Stomach (tissue), 4 donors: ENCODE results near the gene CRYGB.

Experiments
- POLR2A ChIP-seq, 4 donors: fragments of 450-650 bp; IDR thresholded peaks; one replicate each; pipeline ENCODE4 v1.6.1; 2016; ENCODE audit warnings: antibody characterized with exemption in 4 of 4, control low read depth in 2 of 4, mild to moderate bottlenecking in 1 of 4, moderate library complexity in 1 of 4
- TF ChIP-seq, protein P1 (sequence below), 7 experiments: fragments of 450-650 bp in 4 of 7; fragments of 200-600 bp in 3 of 7; sonication (generic) in 3 of 7; IDR thresholded peaks; one replicate each; pipeline ENCODE4 v1.5.1; 2016 to 2019; ENCODE audit warnings: antibody characterized with exemption in 7 of 7, control low read depth in 2 of 7, mild to moderate bottlenecking in 1 of 7

DNA sequence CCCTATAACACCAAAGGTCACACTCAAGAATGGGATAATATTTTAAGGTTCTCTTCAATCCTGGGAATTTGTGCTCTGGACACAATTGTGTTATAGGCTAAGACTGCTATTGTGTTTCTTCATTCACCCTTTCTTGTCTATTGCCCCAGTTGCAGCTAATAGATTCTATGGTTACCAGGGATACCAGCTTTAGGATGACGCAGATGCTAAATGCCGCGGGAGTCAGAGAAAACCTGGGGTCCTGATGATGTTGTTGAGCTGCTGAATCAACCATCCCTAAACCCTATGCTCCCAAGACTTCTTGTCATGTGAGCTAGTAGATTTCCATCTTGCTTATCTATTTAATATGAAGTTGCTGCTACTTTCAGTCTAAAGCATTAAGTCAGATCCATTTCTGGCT lies 27.0 kb downstream of the CRYGB start:
- TF ChIP-seq POLR2A (IDR thresholded peaks at IDR 0.05): no peak
- TF ChIP-seq, protein P1, sequence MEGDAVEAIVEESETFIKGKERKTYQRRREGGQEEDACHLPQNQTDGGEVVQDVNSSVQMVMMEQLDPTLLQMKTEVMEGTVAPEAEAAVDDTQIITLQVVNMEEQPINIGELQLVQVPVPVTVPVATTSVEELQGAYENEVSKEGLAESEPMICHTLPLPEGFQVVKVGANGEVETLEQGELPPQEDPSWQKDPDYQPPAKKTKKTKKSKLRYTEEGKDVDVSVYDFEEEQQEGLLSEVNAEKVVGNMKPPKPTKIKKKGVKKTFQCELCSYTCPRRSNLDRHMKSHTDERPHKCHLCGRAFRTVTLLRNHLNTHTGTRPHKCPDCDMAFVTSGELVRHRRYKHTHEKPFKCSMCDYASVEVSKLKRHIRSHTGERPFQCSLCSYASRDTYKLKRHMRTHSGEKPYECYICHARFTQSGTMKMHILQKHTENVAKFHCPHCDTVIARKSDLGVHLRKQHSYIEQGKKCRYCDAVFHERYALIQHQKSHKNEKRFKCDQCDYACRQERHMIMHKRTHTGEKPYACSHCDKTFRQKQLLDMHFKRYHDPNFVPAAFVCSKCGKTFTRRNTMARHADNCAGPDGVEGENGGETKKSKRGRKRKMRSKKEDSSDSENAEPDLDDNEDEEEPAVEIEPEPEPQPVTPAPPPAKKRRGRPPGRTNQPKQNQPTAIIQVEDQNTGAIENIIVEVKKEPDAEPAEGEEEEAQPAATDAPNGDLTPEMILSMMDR (IDR thresholded peaks at IDR 0.05): no peak
